ENCODE data around the gene CEACAM4.

The CEACAM4 gene

GRCh38 chr19:41626877-41627276 is at the start of gene CEACAM4:
CEACAM4 (minus strand) TSS chr19:41627074; CDS start chr19:41626963, 111 bp downstream.
- DNase-seq = no peak

DNA sequence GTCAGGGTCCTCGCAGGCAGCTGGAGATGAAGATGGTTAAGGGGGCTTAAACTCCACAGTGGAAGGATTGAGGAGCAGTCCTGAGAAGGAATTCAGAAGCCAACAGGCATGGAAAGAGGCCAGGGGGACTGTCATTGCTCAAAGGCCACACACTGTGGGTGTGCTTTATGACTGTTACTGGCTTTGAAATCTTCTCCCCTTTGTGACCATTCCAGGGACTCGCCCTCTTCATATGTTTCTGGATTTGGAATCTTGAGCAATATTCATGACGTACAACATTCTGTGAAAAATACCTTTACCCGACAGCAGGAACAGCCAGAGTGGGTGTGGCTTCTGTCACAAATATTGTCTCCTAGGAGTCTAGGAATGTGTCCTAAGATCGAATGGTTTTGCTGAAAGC is 44.6 kb upstream of the CEACAM4 start:
- no peak for DNase-seq

GRCh38 chr19:41670755-41671154 is 43.9 kb upstream of the CEACAM4 start:
- DNase-seq = no peak

GRCh38 chr19:41668315-41668714 is 41.4 kb upstream of the CEACAM4 start:
- no peak for DNase-seq

- no peak for DNase-seq
Measured at GRCh38 chr19:41666075-41666474, 39.2 kb upstream of the CEACAM4 start.

GRCh38 chr19:41657157-41657556 is 30.3 kb upstream of the CEACAM4 start:
- peak; percentile 14 for DNase-seq

DNA sequence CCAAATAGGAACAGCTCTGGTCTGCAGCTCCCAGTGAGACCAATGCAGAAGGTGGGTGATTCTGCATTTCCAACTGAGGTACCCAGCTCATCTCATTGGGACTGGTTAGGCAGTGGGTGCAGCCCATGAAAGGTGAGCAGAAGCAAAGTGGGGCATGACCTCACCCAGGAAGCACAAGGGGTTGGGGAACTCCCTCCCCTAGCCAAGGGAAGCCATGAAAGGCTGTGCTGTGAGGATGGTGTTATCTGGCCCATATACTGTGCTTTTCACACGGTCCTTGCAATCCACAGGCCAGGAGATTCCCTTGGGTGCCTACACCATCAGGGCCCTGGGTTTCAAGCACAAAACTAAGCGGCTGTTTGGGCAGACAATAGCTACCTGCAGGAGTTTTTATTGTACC is 29.9 kb upstream of the CEACAM4 start:
- peak; percentile 25 for DNase-seq

GRCh38 chr19:41652250-41652649 is 25.4 kb upstream of the CEACAM4 start:
- no peak for DNase-seq

- no peak for DNase-seq
Measured at GRCh38 chr19:41649827-41650226, 23.0 kb upstream of the CEACAM4 start.

GRCh38 chr19:41646589-41647204 is 19.8 kb upstream of the CEACAM4 start:
- DNase-seq = peak; percentile 11

DNA sequence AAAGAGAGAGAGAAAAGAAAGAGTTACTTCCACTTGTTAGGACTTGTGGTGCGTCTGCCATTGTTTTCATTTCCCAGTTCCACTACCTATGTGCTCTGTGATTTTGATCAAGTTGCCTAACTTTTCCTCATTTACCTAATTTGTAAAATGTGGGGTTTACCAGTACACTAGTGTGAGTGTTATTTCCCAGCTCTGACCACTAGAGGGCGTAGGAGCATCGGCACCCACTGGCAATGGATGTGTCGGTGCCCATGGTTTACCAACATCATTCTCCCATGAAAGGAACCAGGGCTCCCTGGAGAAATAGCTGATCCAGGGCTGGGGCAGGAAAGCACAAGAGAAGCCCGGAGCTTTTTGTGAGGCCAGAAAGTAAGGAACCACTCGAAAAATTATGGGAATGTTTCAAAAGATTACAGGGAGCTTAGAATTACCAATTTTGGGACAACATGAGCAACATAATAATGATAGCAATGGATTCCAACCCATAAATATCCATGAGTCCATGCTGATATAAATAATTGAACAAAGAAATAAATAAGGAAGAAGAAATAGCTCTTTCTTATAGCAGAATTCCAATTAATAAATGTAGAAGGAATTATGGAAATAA is 15.1 kb upstream of the CEACAM4 start:
- DNase-seq = peak; percentile 74

DNA sequence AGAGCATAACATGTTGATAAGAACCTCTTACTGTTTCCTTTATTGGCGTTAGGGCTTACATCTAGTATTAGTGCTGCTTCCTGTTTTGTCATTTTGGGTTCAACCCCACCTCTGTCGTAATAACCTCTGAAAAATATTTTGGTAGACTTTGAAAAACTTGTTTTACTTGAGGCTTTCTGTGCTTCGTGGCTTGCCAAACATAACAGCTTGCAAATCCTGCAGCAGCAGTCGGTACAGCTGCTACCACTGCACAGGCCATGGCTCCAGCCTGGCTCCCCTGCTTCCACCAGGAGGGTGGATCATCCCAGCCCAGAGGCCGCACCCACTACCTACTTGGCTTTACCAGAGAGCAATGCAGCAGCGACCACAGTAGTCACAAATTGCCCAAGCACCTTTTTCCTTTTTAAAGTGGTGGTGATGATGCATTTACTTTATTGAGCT is 11.8 kb upstream of the CEACAM4 start:
- DNase-seq = peak; percentile 8

DNA sequence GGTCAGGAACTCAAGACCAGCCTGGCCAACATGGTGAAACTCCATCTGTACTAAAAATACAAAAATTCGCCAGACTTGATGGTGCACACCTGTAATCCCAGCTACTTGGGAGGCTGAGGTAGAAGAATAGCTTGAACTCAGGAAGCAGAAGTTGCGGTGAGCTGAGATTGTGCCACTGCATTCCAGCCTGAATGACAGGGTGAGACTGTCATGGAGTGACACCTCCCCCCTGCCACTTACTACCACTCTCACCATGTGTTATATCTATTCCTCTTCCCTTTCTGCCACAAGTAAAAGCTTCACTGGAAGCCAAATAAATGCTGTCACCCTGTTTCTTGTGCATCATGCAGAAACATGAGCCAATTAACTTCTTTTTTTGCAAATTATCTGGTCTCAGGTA is 10.6 kb upstream of the CEACAM4 start:
- no peak for DNase-seq

GRCh38 chr19:41627966-41628675 is 1.2 kb upstream of the CEACAM4 start:
- no peak for DNase-seq

DNA sequence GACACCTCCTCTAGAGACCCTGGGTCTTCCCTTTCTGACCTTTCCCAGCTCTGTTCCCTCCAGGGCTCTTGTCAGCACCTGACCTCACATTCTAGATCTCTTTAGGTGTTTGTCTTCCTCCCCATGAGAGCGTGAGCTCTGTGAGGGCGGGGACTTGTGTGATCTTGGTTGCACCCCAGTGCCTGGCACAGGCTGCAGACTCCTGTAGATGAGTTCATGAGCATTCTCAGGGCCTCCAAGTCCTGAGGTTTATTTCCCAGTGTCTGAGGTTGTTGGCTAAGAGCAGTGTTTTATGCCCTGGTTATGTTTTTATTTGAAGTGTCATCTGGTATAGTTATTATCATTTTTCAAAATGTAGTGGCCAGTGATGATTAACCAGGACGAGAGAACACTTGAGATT is 596 bp downstream of the CEACAM4 start:
- no peak for DNase-seq

DNA sequence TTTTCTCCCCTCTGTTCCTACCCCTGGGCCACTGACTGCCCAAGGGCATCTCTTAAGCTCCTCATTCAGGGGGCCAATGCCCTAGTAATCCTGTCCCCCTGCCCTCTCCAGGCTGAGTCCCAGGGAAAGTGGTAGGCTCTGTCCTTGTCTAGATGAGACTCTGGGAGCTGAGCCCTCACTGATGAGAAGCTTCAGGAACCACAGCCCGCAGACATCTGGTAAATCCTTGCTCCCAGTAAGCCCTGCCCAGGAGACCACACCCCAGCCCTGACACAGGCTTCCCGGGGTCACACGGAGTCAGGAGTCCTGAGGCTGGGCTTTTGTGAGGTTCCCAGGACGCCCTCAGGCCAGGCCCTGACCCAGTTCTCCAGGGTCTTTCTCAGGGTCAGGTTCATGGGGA is 1.9 kb downstream of the CEACAM4 start:
- DNase-seq = no peak

DNA sequence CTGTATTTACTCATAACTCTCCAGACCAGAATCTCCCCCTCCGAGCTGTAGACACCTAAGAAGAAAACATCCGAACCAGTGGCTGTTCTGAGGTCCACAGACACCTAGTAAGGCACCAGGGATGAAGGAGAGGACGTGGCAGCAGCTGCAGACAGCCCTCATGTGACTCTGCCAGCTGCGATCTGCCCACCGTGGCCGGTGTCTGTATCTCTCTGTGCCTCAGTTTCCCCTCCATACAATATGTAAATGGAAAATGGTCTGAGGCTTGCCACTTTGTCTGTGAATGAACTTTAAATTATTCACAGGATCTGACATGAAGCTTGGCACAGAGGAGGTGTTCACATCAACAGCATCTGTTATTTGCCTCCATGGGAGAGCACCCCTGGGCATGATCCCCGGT is 2.4 kb downstream of the CEACAM4 start:
- no peak for DNase-seq

- DNase-seq = no peak
Measured at GRCh38 chr19:41623360-41623759, 3.5 kb downstream of the CEACAM4 start.

DNA sequence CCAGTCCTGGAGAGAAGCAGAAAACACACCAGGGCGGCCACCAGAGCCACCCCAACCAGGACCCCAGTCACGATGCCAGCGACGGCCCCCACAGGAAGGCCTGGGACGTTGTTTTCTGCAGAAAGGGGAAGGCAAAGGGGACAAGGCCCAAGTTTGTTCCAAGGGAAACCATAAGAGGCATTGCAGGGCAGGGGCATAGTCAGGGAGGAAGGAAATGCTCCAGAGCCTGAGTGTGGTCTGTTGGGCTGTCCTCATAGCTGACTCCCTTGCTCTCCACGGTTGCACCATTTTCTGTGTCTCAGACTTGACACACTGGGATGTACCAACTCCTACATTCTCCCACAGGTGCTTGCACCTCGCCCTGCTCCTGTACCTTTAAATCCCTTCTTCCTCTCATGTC is 5.2 kb downstream of the CEACAM4 start:
- DNase-seq = no peak

DNA sequence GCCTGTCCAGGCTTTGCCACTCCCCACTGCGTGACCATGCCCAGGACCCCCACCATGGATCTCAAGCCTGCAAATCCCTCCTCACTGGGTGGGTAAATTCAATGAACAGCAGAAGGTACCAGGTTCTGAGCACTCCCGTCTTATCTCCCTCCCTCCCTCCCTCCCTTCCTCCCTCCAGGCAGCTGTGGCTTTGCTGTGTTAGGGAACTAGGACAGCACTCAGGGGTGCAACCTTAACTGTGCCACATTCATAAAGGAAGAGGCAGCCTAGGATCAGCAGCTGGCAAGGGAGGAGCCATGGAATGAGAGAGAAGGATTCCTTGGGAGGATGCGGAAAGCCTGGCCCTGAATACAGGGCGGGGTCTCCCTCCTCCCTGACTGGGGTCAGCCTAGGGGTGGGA is 5.6 kb downstream of the CEACAM4 start:
- no peak for DNase-seq

DNA sequence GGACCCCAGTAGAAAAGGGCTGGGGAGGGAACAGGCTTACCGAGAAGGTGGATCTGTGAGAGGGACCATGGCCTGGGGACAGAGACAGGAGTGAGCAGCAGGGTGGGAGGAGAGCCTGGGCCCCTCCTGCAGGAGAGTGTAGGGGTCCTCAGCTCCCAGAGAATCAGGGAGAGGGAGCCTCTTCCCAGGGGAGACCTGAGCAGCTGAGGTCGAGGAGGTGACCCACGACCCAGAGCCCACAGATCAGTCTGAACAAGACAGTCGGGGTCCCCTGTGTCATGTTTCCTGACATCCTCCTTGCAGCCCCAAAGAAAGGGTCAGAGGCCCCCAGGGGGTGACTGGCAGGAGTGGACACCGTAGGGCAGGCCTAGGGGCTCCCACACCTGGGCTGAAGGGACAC is 6.7 kb downstream of the CEACAM4 start:
- DNase-seq = no peak

DNA sequence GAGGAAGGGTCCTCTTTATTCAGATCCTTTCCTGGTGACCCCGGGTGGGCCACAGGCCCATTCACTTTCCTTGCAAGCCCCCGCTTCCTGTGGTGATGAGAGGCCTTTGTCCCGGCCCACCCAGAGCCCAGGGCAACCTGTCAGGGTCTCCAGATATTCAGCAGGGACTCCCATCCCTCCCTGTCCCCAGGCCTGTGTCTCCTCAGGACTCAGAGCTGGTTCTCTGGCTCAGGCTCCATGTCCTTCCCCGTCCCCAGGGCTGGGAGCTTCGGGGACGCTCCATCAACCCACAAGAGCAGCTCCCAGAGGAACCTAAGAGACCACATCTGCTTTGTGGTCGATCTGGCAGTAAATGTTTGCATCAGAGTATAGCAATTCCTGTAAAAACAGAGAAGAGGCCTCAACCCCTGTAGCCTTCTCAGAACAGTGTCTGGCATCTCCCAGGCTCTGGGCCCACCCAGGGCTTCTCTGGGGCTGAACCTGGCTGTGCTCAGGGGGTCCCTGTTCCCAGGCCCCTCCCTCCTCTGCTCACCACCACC is 7.8 kb downstream of the CEACAM4 start:
- DNase-seq = no peak

DNA sequence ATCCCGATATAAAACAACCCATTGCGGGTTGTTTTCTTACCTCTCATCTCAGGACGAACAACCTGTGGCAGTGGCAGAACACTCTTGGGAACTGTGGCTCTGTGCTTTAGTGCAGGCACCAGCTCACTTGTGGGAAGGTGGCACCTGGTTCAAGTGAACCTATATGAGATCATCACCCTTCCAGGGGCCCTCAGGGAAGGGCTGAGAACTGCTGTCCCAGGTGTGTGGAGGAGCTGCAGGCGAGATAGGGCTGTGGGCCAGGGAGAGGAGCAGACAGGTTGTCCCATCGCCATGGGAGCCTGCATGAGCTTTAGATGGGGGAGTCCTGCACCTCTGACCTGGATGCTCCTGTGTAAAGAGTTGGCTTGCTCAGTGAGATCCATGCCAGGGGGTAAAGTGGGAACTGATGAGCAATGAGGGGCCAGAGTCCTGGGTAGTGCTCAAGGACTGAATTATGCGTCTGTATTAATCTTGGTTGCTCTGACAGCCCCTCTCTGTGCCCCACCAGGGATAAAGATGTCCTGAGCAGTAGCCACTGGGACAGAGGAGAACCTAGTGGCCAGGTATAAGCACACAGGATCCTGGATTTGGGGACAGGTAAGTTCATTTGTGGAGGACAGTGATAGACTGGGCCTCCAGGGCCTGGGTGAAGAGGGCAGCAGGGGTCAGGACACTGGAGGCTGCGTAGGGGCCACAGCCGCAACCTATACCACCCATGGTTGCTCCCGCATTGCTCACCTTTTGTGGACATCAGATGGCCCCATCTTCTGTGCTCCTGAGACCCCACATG is 8.7 kb downstream of the CEACAM4 start:
- no peak for DNase-seq

All from CD4-positive, alpha-beta T cell treated with Interleukin-21 for 1 hour (primary cell).